Caco-2 (cell line): ENCODE data around the gene FAM120B. TPM values are rescaled to one million over a fixed set of nuclear protein-coding genes. Genes with fewer than 3 reads are reported as not detected.

Experiments used
- BruUV-seq: library from RNA; stranded (reverse); fragments of 400-500 nt; replicated peaks from 2 replicates; lab custom pipeline; 2021; lab: Mats Ljungman, UMichigan
- CTCF ChIA-PET: fragments of 300-600 bp; sonication (Branson Sonifier 250); formaldehyde crosslinking; loops from one replicate; lab custom pipeline; 2022; ENCODE audit warnings: antibody characterized with exemption; lab: Charles Lee
- POLR2A ChIA-PET: fragments of 300-600 bp; sonication (Branson Sonifier 250); formaldehyde crosslinking; loops from one replicate; lab custom pipeline; 2022; ENCODE audit warnings: antibody characterized with exemption; lab: Charles Lee
- DNase-seq, 2 experiments: peaks; one replicate each; pipeline versions ENCODE4 v3.0.0 to v3.0.0-alpha.2; 2020 to 2022
- H3K27me3 ChIP-seq: replicated peaks from 2 replicates; pipeline ENCODE4 v1.6.0; 2011; ENCODE audit warnings: low read length; ENCODE audit not compliant: control insufficient read depth, insufficient read depth
- H3K36me3 ChIP-seq: 2 replicates; pipeline ENCODE4 v1.5.1; 2011; ENCODE audit warnings: low read length; ENCODE audit not compliant: control insufficient read depth, insufficient read depth
- H3K4me1 ChIP-seq: fragments of 250-450 bp; sonication (Bioruptor Pico); 2 replicates; pipeline ENCODE4 v1.5.1; 2020; ENCODE audit warnings: mild to moderate bottlenecking
- H3K4me3 ChIP-seq: 2 replicates; pipeline ENCODE4 v1.5.1; 2011; ENCODE audit warnings: low read depth, mild to moderate bottlenecking, control low read depth, low read length
- H3K9me3 ChIP-seq: fragments of 250-450 bp; sonication (Bioruptor Pico); 2 replicates; pipeline ENCODE4 v1.5.1; 2020; ENCODE audit warnings: mild to moderate bottlenecking, moderate library complexity
- H3K27ac Mint-ChIP-seq: one replicate; pipeline ENCODE4 v1.8.0; 2022; ENCODE audit warnings: mixed read lengths; ENCODE audit not compliant: unreplicated experiment
- H3K27me3 Mint-ChIP-seq: one replicate; pipeline ENCODE4 v1.8.0; 2022; ENCODE audit warnings: mixed read lengths; ENCODE audit not compliant: insufficient read depth, unreplicated experiment
- H3K36me3 Mint-ChIP-seq: one replicate; pipeline ENCODE4 v1.8.0; 2022; ENCODE audit warnings: mild to moderate bottlenecking, mixed read lengths; ENCODE audit not compliant: insufficient read depth, unreplicated experiment
- H3K4me1 Mint-ChIP-seq: one replicate; pipeline ENCODE4 v1.8.0; 2022; ENCODE audit warnings: low read depth, mixed read lengths; ENCODE audit not compliant: unreplicated experiment
- H3K4me3 Mint-ChIP-seq: one replicate; pipeline ENCODE4 v1.8.0; 2022; ENCODE audit warnings: mild to moderate bottlenecking, moderate library complexity, mixed read lengths; ENCODE audit not compliant: unreplicated experiment
- H3K9me3 Mint-ChIP-seq: one replicate; pipeline ENCODE4 v1.8.0; 2022; ENCODE audit warnings: mixed read lengths; ENCODE audit not compliant: unreplicated experiment
- CTCF ChIP-seq, 2 experiments: fragments of 200-600 bp in 1 of 2; IDR thresholded peaks; 1 replicate in 1 of 2; 2 replicates in 1 of 2; pipeline versions ENCODE4 v1.5.1 to v1.8.0; 2011 to 2022; ENCODE audit warnings: antibody characterized with exemption in 1 of 2, control low read depth in 1 of 2, inconsistent platforms in 1 of 2, low read depth in 1 of 2, low read length in 1 of 2, mild to moderate bottlenecking in 1 of 2, moderate library complexity in 1 of 2; ENCODE audit not compliant: insufficient read depth in 1 of 2, severe bottlenecking in 1 of 2, unreplicated experiment in 1 of 2
- intact Hi-C: fragments of 100-400 bp; cut with micrococcal nuclease; formaldehyde crosslinking; loops from one replicate; pipeline ENCODE4 v1.10.0; 2022; ENCODE audit not compliant: unreplicated experiment
- total RNA-seq: library from RNA; stranded (reverse); gene quantifications from 2 replicates; pipeline ENCODE4 v1.2.3, GENCODE V29; 2022

The FAM120B gene
- total RNA-seq, 1 experiment from 2014 or later, result 21.0 TPM

- BruUV-seq, result no TSS peak
- intact Hi-C loops, result no loop called here
- Mint-ChIP-seq H3K4me3 (no peak overlapping the region), H3K27me3 (no peaks in the 10 kb centered on the region), H3K27ac (no peak overlapping the region), H3K36me3 (peaks cover 5% of the 10 kb centered on the region), H3K9me3 (no peaks in the 10 kb centered on the region), H3K4me1 (peaks cover 7% of the 10 kb centered on the region)
- no peaks in the 10 kb centered on the region for H3K9me3 ChIP-seq
- TF ChIP-seq CTCF (IDR thresholded peaks at IDR 0.05; ENCODE audit: insufficient read depth in 1 of 2, low read depth in 1 of 2, low read length in 1 of 2, severe bottlenecking in 1 of 2, unreplicated experiment in 1 of 2), result no peak
- H3K4me3 ChIP-seq, result no peak overlapping the region
- CTCF ChIA-PET, result no interaction called here
- no peaks in the 10 kb centered on the region for H3K27me3 ChIP-seq
- no peaks in the 10 kb centered on the region for H3K36me3 ChIP-seq
- H3K4me1 ChIP-seq, result peaks cover 7% of the 10 kb centered on the region; the same call in 1 of the 2 replicates
- DNase-seq, result no peak
- POLR2A ChIA-PET, result no interaction called here
Observed at GRCh38 chr6:170448751-170449630, 142.4 kb downstream of the FAM120B start.

- Mint-ChIP-seq H3K4me1 (peaks cover 7% of the 10 kb centered on the region), H3K27ac (no peak overlapping the region)
Observed at GRCh38 chr6:170449835-170450753, 143.5 kb downstream of the FAM120B start.

More at GRCh38 chr6:170449835-170450753, 143.5 kb downstream of the FAM120B start:
- Histone ChIP-seq H3K4me1 (peaks cover 7% of the 10 kb centered on the region; the same call in 1 of the 2 replicates), H3K4me3 (no peak overlapping the region), H3K36me3 (no peaks in the 10 kb centered on the region), H3K27me3 (no peaks in the 10 kb centered on the region), H3K9me3 (no peaks in the 10 kb centered on the region)
- POLR2A ChIA-PET, result no interaction called here
- DNase-seq, result peak in 1 of 2 experiments; percentile 21
- intact Hi-C loops, result no loop called here
- BruUV-seq, result no TSS peak
- no peaks in the 10 kb centered on the region for H3K9me3 Mint-ChIP-seq
- H3K36me3 Mint-ChIP-seq, result peaks cover under 1% of the 10 kb centered on the region
- CTCF ChIA-PET, result no interaction called here
- H3K27me3 Mint-ChIP-seq, result no peaks in the 10 kb centered on the region
- H3K4me3 Mint-ChIP-seq, result no peak overlapping the region
- no peak for TF ChIP-seq CTCF (IDR thresholded peaks at IDR 0.05; ENCODE audit: insufficient read depth in 1 of 2, low read depth in 1 of 2, low read length in 1 of 2, severe bottlenecking in 1 of 2, unreplicated experiment in 1 of 2)
